GM12892 (cell line): ENCODE results near the gene PRR14.

Source experiments
- DNase-seq: peaks from one replicate; pipeline ENCODE4 v3.0.0; 2011; ENCODE audit not compliant: insufficient read length
- FAIRE-seq: peaks from 2 replicates; lab custom pipeline; 2011; peaks lifted over from hg19 to GRCh38; lab: Jason Lieb, UNC
- POLR2A ChIP-seq: IDR thresholded peaks from 2 replicates; pipeline ENCODE4 v1.6.1; 2011; ENCODE audit warnings: low read depth, low read length, control low read depth
- POLR2AphosphoS5 ChIP-seq: IDR thresholded peaks from 2 replicates; pipeline ENCODE4 v1.6.1; 2011; ENCODE audit warnings: low read depth, low read length, control low read depth
- TAF1 ChIP-seq: IDR thresholded peaks from 2 replicates; pipeline ENCODE4 v1.6.1; 2011; ENCODE audit warnings: low read depth, mild to moderate bottlenecking, control low read depth, low read length, borderline replicate concordance

The PRR14 gene

DNA sequence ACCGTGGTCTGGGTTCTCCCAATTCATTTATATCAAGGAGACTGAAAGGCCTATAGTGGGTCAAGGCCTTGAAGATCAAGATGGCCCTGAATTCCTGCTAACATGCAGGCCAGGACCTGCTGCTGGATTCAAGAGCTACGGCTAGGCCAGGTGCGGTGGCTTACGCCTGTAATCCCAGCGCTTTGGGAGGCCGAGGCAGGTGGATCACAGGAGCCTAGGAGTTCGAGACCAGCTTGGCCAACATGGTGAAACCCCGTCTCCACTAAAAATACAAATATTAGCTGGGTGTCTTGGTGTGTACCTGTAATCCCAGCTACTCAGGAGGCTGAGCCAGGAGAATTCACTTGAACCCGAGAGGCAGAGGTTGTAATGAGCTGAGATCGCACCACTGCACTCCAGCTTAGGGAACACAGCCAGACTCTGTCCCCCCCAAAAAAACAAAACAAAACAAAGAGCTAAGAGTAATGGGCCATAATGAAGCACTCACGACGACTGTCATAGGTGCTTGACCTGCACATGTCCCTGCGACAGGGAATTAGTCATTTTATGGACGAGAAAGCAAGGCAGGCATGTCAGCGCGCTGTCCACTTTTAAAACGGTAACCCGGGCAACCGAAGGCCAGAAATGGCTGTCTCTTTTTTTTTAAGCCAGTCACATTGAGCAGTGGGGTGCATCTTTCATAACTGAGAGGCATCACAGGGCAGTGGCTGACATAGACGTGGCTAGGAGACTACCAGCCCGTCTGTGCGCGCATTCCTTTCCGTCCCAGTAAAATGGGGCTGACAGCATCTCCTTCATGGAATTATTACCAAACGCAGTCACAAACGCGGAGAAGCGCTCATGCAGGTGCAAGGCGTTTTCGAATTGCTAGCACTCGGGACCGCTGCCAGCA is 6.5 kb downstream of the PRR14 start:
- TF ChIP-seq POLR2AphosphoS5: no peak
- TF ChIP-seq POLR2A: peak; percentile 58
- FAIRE-seq (no peak), DNase-seq (no peak)

DNA sequence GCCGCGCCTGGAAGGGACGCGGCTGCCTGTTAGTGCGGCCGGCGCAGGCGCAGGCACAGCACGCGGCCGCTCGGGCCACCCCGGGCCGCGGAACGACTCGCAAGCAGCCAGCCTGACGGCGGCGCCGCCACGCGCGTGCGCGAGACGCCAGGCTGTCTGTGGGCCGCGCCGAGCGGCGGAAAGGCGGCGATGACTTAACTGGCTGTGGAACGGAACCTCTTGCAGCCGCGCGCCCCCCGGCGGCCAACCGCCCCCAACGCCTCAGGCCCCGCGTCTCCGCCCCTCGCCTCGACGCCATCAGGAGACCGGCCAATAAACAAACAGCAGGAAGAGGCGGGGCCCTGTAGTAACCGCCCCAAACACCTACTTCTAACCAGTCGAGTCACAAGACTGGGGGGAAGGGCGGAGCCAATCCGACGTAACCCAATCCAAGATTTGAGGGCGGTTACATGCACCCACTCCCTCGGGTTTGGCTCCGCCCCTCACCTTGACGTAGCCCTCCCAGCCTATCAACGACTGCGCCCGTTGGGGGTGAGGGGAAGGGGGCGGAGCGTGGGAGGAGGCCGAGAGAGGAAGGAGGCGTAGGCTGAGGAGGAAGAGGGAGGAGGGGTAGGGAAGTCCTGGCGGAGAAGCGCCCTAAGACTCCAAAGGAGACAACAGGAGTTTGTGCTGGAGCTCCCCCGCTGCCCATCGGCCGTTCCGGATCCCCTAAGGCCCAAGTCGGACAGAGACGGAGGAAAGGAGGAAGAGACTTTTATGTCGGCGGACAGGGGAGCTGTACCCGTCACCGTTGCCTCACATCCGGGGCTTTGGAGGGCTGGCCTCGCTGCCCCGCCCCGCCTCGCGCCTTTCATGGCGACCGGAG is 7.3 kb downstream of the PRR14 start, which contains the start of gene FBRS:
FBRS (plus strand) TSS at position 566 of the 865 bp plus-strand sequence. CDS start 1,088 bp downstream, outside the sequence.
- FAIRE-seq (peak; percentile 99), DNase-seq (peak; percentile 88)
- TF ChIP-seq POLR2AphosphoS5 (peak; percentile 90), TAF1 (no peak), POLR2A (peak; percentile 83)

DNA sequence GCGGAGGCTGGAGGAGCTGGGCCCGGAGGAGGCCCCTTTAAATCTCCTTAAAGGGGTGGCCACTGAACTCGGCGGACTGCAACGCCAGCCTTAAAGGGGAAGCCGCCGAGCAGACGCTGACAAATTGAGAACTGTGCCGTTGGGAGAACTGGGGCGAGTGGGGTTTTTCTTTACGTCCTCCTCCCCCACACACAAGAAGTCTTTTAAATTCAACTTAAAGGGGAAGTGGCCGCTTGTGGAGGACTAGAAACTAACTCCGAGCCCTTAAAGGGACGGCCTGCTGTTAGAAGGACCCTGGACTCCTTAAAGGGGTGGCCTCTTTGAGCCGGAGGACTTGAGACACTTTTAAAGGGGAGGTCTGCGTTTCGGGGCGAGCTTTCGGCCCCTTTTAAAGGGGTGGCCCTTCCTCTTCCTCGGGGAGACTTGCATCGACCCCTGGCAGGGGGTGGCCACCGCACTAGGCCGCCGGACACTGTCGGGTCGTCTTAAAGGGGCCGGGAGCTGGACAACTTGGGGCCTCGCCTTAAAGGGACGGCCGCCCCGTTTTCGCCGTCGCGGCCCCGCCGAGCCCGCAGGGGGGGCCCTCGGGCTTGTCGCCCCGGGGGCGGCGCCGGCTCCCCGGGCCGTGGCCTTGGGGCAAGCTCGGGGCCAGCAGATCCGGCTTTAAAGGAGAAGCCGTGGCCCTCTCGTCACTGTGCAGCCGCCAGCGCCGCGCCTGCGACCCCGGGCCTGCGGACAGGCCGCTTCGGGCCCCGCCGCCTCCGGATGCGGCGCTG is 8.2 kb downstream of the PRR14 start:
- FAIRE-seq: peak; percentile 78
- TF ChIP-seq POLR2AphosphoS5: 0 out of 2 replicates have a peak, but pooled peaks have one; percentile 1
- no peak for TF ChIP-seq TAF1
- DNase-seq: peak; percentile 57

DNA sequence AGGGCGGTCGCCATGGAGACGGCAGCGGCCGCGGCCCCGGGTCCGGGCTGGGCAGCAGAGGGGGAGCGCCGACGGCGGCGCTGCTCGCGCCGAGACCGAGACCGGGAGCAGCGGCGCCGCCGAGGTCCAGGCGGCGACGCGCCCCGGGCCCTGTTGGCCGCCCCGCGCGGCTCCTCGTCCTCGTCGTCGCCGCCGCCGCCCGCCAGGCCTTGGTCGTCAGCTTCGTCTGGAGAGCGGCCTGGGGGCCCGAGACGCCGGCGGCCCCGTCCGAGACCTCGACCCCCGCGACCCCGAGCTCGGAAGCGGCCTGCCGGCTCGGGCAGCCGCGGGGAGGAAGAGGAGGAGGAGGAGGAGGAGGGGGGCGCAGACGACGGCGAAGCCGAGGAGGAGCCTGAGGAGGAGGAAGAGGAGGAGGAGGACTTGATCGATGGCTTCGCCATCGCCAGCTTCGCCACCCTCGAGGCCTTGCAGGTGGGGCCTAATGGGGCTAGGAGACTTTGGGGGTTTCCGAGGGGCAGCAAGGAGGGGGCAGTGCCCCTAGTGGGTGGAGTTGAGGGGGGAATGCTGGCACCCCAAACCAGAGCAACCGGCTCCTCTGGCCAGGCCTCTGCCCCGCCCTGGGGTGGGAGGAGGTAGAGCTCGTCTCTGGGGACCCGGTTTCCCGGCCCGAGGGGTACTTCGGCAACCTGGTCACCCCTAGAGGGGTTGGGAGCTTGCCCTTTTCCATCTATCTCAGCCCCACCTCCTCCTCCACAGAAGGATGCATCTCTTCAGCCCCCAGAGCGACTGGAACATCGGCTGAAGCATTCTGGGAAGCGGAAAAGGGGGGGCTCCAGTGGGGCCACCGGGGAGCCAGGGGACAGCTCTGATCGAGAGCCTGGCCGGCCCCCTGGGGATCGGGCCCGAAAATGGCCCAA is 9.0 kb downstream of the PRR14 start:
- FAIRE-seq (peak; percentile 70), DNase-seq (no peak)

DNA sequence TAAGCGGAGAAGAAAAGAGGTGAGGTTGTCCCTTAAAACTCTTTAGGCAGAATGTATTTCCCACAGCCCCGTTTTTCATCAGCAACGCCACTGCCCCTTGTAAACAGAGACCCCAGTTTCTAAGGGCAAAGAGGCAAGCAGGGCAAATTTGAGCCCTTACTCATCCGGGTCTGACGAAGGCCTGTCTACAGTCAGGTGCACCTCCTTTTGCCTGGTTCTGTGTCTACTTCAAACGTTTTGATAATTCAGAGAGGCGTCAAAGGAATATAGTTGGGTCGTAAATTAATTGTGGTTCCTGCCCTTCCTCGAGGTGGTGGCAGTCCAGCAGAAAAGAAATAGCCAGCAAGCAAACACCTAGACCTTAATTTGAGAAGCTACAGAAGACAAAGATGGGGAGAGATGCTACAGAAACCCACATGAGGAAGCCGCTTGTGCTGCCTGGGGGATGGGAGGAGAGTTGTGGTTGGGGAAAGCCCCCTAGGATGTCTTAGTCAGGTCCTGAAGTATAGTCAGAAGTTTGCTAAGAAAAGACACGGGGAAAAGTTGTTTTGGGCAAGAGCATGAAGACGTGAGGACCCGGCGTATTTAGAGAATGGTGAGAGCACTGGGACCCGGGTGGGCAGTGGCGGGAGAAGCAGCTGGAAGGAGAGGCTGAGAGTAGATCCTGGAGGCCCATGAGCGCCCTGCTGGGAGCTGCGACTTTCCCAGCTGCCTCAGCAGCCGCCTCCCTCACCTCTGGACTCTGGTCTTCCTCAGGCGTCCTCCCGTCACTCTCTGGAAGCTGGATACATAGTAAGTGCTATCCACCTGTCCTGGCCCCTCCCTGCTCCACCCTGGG is 9.9 kb downstream of the PRR14 start:
- FAIRE-seq (peak; percentile 86), DNase-seq (no peak)
- TF ChIP-seq POLR2A (no peak), TAF1 (peak; percentile 48; the same call in 1 of the 2 replicates)

More for the DNA sequence above, 9.0 kb downstream of the PRR14 start:
- no peak for TF ChIP-seq TAF1
- 0 out of 2 replicates have a peak, but pooled peaks have one; percentile 5 for TF ChIP-seq POLR2A
- TF ChIP-seq POLR2AphosphoS5: peak; percentile 53; the same call in 1 of the 2 replicates

DNA sequence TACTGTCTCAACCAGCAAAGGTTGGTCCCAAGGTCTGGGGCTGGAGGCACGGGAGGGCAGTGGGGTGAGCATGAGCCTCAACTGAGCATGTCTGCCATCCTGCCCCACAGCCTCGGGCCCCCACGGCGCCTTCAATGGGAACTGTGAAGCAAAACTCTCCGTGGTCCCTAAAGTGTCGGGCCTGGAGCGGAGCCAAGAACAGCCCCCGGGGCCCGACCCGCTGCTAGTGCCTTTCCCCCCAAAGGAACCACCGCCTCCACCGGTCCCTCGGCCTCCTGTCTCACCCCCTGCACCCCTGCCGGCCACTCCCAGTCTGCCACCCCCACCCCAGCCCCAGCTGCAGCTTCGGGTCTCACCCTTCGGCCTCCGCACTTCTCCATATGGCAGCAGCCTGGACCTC is 11.7 kb downstream of the PRR14 start:
- FAIRE-seq: no peak
- TF ChIP-seq POLR2AphosphoS5: no peak
- no peak for TF ChIP-seq POLR2A
- TF ChIP-seq TAF1: no peak
- DNase-seq: no peak

DNA sequence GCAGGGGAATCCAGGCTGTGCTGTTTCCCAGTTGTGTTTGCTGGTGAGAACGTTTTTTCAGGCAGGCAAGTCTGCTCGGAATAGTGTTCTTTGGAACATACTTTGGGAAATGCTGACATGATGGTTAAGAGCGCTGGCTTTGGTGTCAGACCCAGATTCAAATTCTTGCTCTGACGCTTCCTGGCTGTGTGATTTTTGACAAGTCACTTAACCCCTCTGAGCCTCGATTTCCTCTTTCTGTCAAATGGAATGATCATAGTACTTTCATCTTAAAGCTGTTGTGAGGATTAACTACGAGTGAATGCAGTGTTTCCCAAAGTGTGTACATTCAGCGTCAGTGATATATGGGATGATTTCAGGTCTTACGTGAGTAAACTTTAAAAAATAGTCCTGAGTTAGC is 12.3 kb downstream of the PRR14 start:
- FAIRE-seq: no peak
- DNase-seq: no peak
- no peak for TF ChIP-seq TAF1
- no peak for TF ChIP-seq POLR2A
- no peak for TF ChIP-seq POLR2AphosphoS5

DNA sequence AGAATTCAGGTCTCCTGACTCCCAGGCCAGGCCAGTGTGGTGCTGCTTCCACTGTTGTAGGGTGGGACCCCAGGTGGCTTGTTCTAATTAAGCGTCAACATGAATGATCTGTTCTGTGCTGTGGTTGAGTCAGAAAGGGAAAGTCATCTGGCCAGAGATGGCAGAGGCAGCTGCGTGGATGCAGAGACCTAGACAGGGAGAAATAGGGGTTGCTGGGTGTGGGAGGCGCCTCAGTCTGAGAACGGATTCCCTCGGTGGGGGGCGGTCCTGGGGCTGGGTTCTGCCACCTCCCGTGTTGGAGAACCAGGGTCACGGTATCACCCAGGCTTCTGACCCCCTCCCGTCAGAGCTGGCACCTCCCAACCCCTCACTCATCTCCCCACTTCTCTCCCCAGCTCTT is 13.1 kb downstream of the PRR14 start:
- TF ChIP-seq POLR2AphosphoS5 (no peak), TAF1 (no peak), POLR2A (no peak)
- FAIRE-seq (no peak), DNase-seq (no peak)

DNA sequence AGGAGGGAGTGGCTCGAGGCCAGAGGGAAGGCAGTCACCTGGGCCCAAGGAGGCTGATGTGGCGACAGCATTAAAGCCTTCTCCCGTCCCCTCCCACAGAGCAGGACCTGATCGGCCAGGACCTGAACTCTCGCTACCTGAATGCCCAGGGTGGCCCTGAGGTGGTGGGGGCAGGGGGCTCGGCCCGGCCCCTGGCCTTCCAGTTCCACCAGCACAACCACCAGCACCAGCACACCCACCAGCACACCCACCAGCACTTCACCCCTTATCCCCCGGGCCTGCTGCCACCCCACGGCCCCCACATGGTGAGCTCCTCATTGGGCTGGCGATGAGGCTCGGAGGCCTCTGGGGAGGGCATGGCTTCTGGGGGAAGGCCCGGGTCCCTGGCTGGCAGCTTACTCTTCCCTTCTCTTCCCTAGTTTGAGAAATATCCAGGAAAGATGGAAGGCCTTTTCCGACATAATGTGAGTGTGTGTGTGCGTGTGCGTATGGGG is 13.9 kb downstream of the PRR14 start:
- DNase-seq (no peak), FAIRE-seq (no peak)
- no peak for TF ChIP-seq POLR2A
- TF ChIP-seq POLR2AphosphoS5: no peak
- TF ChIP-seq TAF1: no peak
